ENCODE results near the gene SLC22A6. TPM values are rescaled to one million over a fixed set of nuclear protein-coding genes. Genes with fewer than 3 reads are reported as not detected.
"Not testable (repeated sequence)": the region's sequence is repeated elsewhere in the genome, so short reads cannot be mapped to it uniquely, and the experiment has no call there.

SLC22A6 gene
- total RNA-seq, 3 donors from 2014 or later: not detected

DNA sequence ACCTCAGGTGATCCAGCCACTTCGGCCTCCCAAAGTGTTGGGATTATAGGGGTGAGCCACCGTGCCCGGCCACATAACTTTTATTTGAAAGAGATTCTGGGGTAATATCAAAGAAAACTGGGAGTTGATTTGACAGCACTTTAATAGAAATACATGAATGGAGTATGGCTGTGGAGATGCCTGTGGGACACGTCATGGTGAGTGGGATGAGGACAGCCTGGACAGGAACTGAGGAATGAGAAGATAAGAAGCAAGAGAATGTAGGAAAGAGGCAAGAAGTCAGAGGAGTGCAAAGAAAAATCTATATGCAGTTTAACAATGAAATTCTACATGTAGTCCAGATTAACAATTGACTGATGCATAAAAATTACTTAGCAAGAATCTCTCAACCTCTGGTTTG is 31.0 kb downstream of the SLC22A6 start:
- DNase-seq (ENCODE audit: low spot score in 2 of 2): no peak
- H3K4me1 ChIP-seq: no peaks in the 10 kb centered on the region
- no peaks in the 10 kb centered on the region for H3K27me3 ChIP-seq
- no peaks in the 10 kb centered on the region for H3K36me3 ChIP-seq
- no peak overlapping the region for H3K4me3 ChIP-seq
- H3K9me3 ChIP-seq: no peaks in the 10 kb centered on the region
- no peak for TF ChIP-seq CTCF (IDR thresholded peaks at IDR 0.05)
- no peak for TF ChIP-seq POLR2A (IDR thresholded peaks at IDR 0.05)
- no peak for TF ChIP-seq POLR2AphosphoS5 (IDR thresholded peaks at IDR 0.05)
- intact Hi-C loops (cut with DNase I; ENCODE audit: low total_unique reads): no loop called here
- H3K27ac ChIP-seq: no peak overlapping the region

GRCh38 chr11:62948765-62949320 is 35.9 kb downstream of the SLC22A6 start:
- no peaks in the 10 kb centered on the region for H3K4me1 ChIP-seq
- no peak overlapping the region for H3K27ac ChIP-seq
- DNase-seq (ENCODE audit: low spot score in 2 of 2): no peak
- H3K27me3 ChIP-seq: no peaks in the 10 kb centered on the region
- intact Hi-C loops (cut with DNase I; ENCODE audit: low total_unique reads): no loop called here
- no peak for TF ChIP-seq CTCF (IDR thresholded peaks at IDR 0.05)
- no peak for TF ChIP-seq POLR2A (IDR thresholded peaks at IDR 0.05)
- no peak for TF ChIP-seq POLR2AphosphoS5 (IDR thresholded peaks at IDR 0.05)
- H3K36me3 ChIP-seq: no peaks in the 10 kb centered on the region
- no peaks in the 10 kb centered on the region for H3K9me3 ChIP-seq
- H3K4me3 ChIP-seq: no peak overlapping the region

GRCh38 chr11:62945538-62945937 is 39.2 kb downstream of the SLC22A6 start:
- H3K4me3 ChIP-seq; H3K36me3 ChIP-seq; H3K9me3 ChIP-seq; H3K4me1 ChIP-seq; intact Hi-C loops (cut with DNase I; ENCODE audit: low total_unique reads); DNase-seq (ENCODE audit: low spot score in 2 of 2); H3K27ac ChIP-seq; H3K27me3 ChIP-seq: not testable (repeated sequence)

- intact Hi-C loops (cut with DNase I; ENCODE audit: low total_unique reads); H3K27me3 ChIP-seq; H3K9me3 ChIP-seq; H3K4me3 ChIP-seq; H3K36me3 ChIP-seq; DNase-seq (ENCODE audit: low spot score in 2 of 2); H3K4me1 ChIP-seq; H3K27ac ChIP-seq: not testable (repeated sequence)
Observed at GRCh38 chr11:62937528-62937927, 47.2 kb downstream of the SLC22A6 start.

DNA sequence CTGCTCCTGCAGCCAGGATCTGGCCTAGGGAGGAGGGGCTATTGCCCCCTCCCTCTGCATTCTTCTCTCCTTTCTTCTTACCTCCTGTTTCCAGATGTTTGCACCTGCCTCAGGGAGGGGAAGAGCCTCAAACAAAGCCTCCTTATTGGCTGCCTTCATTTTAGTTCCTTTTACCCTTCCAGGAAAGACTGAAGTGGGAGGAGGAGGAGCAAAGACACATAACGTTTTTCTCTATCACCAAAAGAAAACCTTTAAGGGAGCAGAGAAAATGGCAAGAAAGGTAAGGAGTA is 50.3 kb downstream of the SLC22A6 start:
- intact Hi-C loops (cut with DNase I; ENCODE audit: low total_unique reads): no loop called here
- H3K27ac ChIP-seq: no peak overlapping the region
- H3K4me3 ChIP-seq: no peak overlapping the region
- no peak for DNase-seq (ENCODE audit: low spot score in 2 of 2)
- H3K4me1 ChIP-seq: no peaks in the 10 kb centered on the region
- H3K27me3 ChIP-seq: no peaks in the 10 kb centered on the region
- no peaks in the 10 kb centered on the region for H3K9me3 ChIP-seq
- no peaks in the 10 kb centered on the region for H3K36me3 ChIP-seq
- TF ChIP-seq POLR2A (IDR thresholded peaks at IDR 0.05): no peak
- TF ChIP-seq CTCF (IDR thresholded peaks at IDR 0.05): no peak
- TF ChIP-seq POLR2AphosphoS5 (IDR thresholded peaks at IDR 0.05): no peak

DNA sequence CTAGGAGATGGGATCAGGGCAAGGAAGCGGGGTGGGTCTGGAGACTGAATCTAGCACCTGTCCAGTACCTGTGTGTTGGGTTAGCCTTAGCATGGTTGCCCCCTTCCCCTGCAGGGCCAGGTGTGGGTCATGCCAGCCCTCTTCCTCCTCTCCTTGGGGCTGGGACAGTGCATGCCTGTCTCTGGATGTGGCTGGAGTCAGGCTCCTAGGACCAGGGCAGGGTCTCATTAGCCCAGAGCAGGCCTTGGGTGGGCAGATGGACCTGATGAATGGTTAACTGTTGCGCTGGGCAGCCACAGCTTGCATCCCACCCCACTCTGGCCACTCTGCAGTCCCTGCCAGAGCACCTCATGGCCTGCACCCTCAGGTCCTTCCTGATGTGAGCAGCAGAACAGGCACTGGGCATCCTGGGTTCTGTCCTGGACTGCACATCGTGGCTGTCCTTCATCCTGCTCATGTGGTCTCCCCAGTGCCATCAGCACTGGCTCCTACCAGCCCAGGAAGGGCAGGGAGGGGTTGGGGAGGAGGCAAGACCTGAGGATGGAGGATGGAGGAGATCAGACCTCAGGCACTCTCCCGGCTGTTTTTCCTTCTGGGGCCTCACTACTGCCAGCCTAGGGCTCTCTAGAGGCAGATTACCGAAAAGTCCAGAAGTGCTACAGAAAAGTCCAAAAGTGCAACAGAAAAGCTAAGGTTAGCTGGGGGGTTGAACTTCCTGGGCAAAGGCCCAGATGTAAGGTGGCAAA is 50.8 kb downstream of the SLC22A6 start:
- TF ChIP-seq CTCF (IDR thresholded peaks at IDR 0.05) (no peak), POLR2A (IDR thresholded peaks at IDR 0.05) (no peak), POLR2AphosphoS5 (IDR thresholded peaks at IDR 0.05) (no peak)
- no peaks in the 10 kb centered on the region for H3K9me3 ChIP-seq
- H3K27ac ChIP-seq: no peak overlapping the region
- no peak overlapping the region for H3K4me3 ChIP-seq
- no peaks in the 10 kb centered on the region for H3K27me3 ChIP-seq
- intact Hi-C loops (cut with DNase I; ENCODE audit: low total_unique reads): no loop called here
- no peaks in the 10 kb centered on the region for H3K4me1 ChIP-seq
- no peaks in the 10 kb centered on the region for H3K36me3 ChIP-seq
- no peak for DNase-seq (ENCODE audit: low spot score in 2 of 2)

Data from breast epithelium (tissue), 4 donors.